Measurements from ENCODE around the gene SHISA4. TPM values are rescaled to one million over a fixed set of nuclear protein-coding genes. Genes with fewer than 3 reads are reported as not detected.

The SHISA4 gene
- total RNA-seq, 1 donor from 2014 or later = 0.85 TPM

- H3K36me3 Mint-ChIP-seq (ENCODE audit: low read depth, unreplicated experiment) = peaks cover 5% of the 10 kb centered on the region
- TF ChIP-seq CTCF (IDR thresholded peaks at IDR 0.05; ENCODE audit: unreplicated experiment) = no peak
- H3K27me3 Mint-ChIP-seq (ENCODE audit: unreplicated experiment) = peaks cover 4% of the 10 kb centered on the region
- peaks cover 9% of the 10 kb centered on the region for H3K4me1 Mint-ChIP-seq (ENCODE audit: unreplicated experiment)
- H3K27ac Mint-ChIP-seq (ENCODE audit: unreplicated experiment) = no peak overlapping the region
- no peak overlapping the region for H3K4me3 Mint-ChIP-seq (ENCODE audit: unreplicated experiment)
- DNase-seq (ENCODE audit: low spot score) = no peak
- no peaks in the 10 kb centered on the region for H3K9me3 Mint-ChIP-seq (ENCODE audit: unreplicated experiment)
Observed at GRCh38 chr1:201918343-201918742, 29.6 kb downstream of the SHISA4 start.

- H3K4me1 Mint-ChIP-seq (ENCODE audit: unreplicated experiment) = no peaks in the 10 kb centered on the region
- H3K27me3 Mint-ChIP-seq (ENCODE audit: unreplicated experiment) = peaks cover 5% of the 10 kb centered on the region
- TF ChIP-seq CTCF (IDR thresholded peaks at IDR 0.05; ENCODE audit: unreplicated experiment) = no peak
- no peak overlapping the region for H3K27ac Mint-ChIP-seq (ENCODE audit: unreplicated experiment)
- no peaks in the 10 kb centered on the region for H3K36me3 Mint-ChIP-seq (ENCODE audit: low read depth, unreplicated experiment)
- no peaks in the 10 kb centered on the region for H3K9me3 Mint-ChIP-seq (ENCODE audit: unreplicated experiment)
- DNase-seq (ENCODE audit: low spot score) = no peak
- H3K4me3 Mint-ChIP-seq (ENCODE audit: unreplicated experiment) = no peak overlapping the region
Observed at GRCh38 chr1:201921952-201922558, 33.4 kb downstream of the SHISA4 start.

- peaks cover 2% of the 10 kb centered on the region for H3K27me3 Mint-ChIP-seq (ENCODE audit: unreplicated experiment)
- DNase-seq (ENCODE audit: low spot score) = no peak
- H3K27ac Mint-ChIP-seq (ENCODE audit: unreplicated experiment) = no peak overlapping the region
- H3K4me1 Mint-ChIP-seq (ENCODE audit: unreplicated experiment) = no peaks in the 10 kb centered on the region
- H3K36me3 Mint-ChIP-seq (ENCODE audit: low read depth, unreplicated experiment) = no peaks in the 10 kb centered on the region
- H3K9me3 Mint-ChIP-seq (ENCODE audit: unreplicated experiment) = no peaks in the 10 kb centered on the region
- TF ChIP-seq CTCF (IDR thresholded peaks at IDR 0.05; ENCODE audit: unreplicated experiment) = no peak
- H3K4me3 Mint-ChIP-seq (ENCODE audit: unreplicated experiment) = no peak overlapping the region
Observed at GRCh38 chr1:201925301-201925567, 36.5 kb downstream of the SHISA4 start.

GRCh38 chr1:201925981-201926645 is 37.4 kb downstream of the SHISA4 start:
- peaks cover 2% of the 10 kb centered on the region for H3K27me3 Mint-ChIP-seq (ENCODE audit: unreplicated experiment)
- no peak for DNase-seq (ENCODE audit: low spot score)
- H3K36me3 Mint-ChIP-seq (ENCODE audit: low read depth, unreplicated experiment) = no peaks in the 10 kb centered on the region
- no peaks in the 10 kb centered on the region for H3K9me3 Mint-ChIP-seq (ENCODE audit: unreplicated experiment)
- TF ChIP-seq CTCF (IDR thresholded peaks at IDR 0.05; ENCODE audit: unreplicated experiment) = no peak
- no peak overlapping the region for H3K27ac Mint-ChIP-seq (ENCODE audit: unreplicated experiment)
- no peaks in the 10 kb centered on the region for H3K4me1 Mint-ChIP-seq (ENCODE audit: unreplicated experiment)
- peak overlapping the region; percentile 42 for H3K4me3 Mint-ChIP-seq (ENCODE audit: unreplicated experiment)

GRCh38 chr1:201928266-201928665 is 39.6 kb downstream of the SHISA4 start:
- peaks cover 2% of the 10 kb centered on the region for H3K27me3 Mint-ChIP-seq (ENCODE audit: unreplicated experiment)
- TF ChIP-seq CTCF (IDR thresholded peaks at IDR 0.05; ENCODE audit: unreplicated experiment) = no peak
- no peak overlapping the region for H3K4me3 Mint-ChIP-seq (ENCODE audit: unreplicated experiment)
- no peaks in the 10 kb centered on the region for H3K36me3 Mint-ChIP-seq (ENCODE audit: low read depth, unreplicated experiment)
- no peak for DNase-seq (ENCODE audit: low spot score)
- no peaks in the 10 kb centered on the region for H3K9me3 Mint-ChIP-seq (ENCODE audit: unreplicated experiment)
- H3K27ac Mint-ChIP-seq (ENCODE audit: unreplicated experiment) = no peak overlapping the region
- no peaks in the 10 kb centered on the region for H3K4me1 Mint-ChIP-seq (ENCODE audit: unreplicated experiment)
